K562 (cell line): ENCODE data around the gene COASY. TPM values are rescaled to one million over a fixed set of nuclear protein-coding genes. Genes with fewer than 3 reads are reported as not detected.

Experiments used
- HDAC1 ChIP-seq, 2 experiments: fragments of 450-650 bp; IDR thresholded peaks; 2 replicates each; pipeline ENCODE4 v1.6.1; 2016 to 2017; ENCODE audit warnings: inconsistent platforms in 1 of 2, mild to moderate bottlenecking in 1 of 2, moderate library complexity in 1 of 2
- KAT2B ChIP-seq: IDR thresholded peaks from one replicate; pipeline ENCODE4 v1.6.1; 2012; ENCODE audit warnings: low read depth, mild to moderate bottlenecking, control low read depth, inconsistent platforms, low read length, moderate library complexity
- PHF20 ChIP-seq: fragments of 450-650 bp; IDR thresholded peaks from 2 replicates; pipeline ENCODE4 v1.6.1; 2018; ENCODE audit not compliant: partially characterized antibody
- RFX5 ChIP-seq: IDR thresholded peaks from 2 replicates; pipeline ENCODE4 v1.6.1; 2011; ENCODE audit warnings: low read depth, mild to moderate bottlenecking, improper control_type of control experiment, low read length
- SMARCE1 ChIP-seq: fragments of 450-650 bp; IDR thresholded peaks from 2 replicates; pipeline ENCODE4 v1.7.1; 2016; ENCODE audit warnings: mild to moderate bottlenecking
- STAG1 ChIP-seq: sonication (generic); formaldehyde crosslinking; IDR thresholded peaks from 2 replicates; pipeline ENCODE4 v1.5.0; 2020; ENCODE audit warnings: missing genetic modification reagents, borderline replicate concordance
- STAT5B ChIP-seq: fragments of 250-450 bp; sonication (Bioruptor Pico); IDR thresholded peaks from 2 replicates; pipeline ENCODE4 v1.8.0; 2021; ENCODE audit warnings: mild to moderate bottlenecking, inconsistent platforms
- TAF9B ChIP-seq: fragments of 450-650 bp; IDR thresholded peaks from 2 replicates; pipeline ENCODE4 v1.6.1; 2018; ENCODE audit warnings: mild to moderate bottlenecking; ENCODE audit not compliant: partially characterized antibody
- TAL1 ChIP-seq: fragments of 450-650 bp; IDR thresholded peaks from 2 replicates; pipeline ENCODE4 v1.6.1; 2016; ENCODE audit warnings: mild to moderate bottlenecking
- TEAD4 ChIP-seq, 2 experiments: sonication (generic) in 1 of 2; formaldehyde crosslinking in 1 of 2; IDR thresholded peaks; 2 replicates each; pipeline versions ENCODE4 v1.6.1 to v1.8.0; 2012 to 2022; ENCODE audit warnings: borderline replicate concordance in 1 of 2, inconsistent platforms in 1 of 2, low read length in 1 of 2, mild to moderate bottlenecking in 1 of 2, missing genetic modification reagents in 1 of 2
- U2AF1 ChIP-seq: fragments of 200-400 bp; formaldehyde crosslinking; optimal IDR thresholded peaks from 2 replicates; pipeline ENCODE3; 2017; ENCODE audit warnings: mild to moderate bottlenecking, low read depth, low read length, moderate library complexity
- ZNF224 ChIP-seq: sonication (generic); formaldehyde crosslinking; IDR thresholded peaks from 2 replicates; pipeline ENCODE4 v1.8.0; 2022; ENCODE audit warnings: mild to moderate bottlenecking, missing genetic modification reagents
- polyA plus RNA-seq, 8 experiments: library from polyadenylated mRNA; depleted of rRNA in 4 of 8; stranded (reverse) in 5 of 8; unstranded in 3 of 8; fragments of >200 nt; fragmentation: Nextera tagmentation in 2 of 8; fragmentation: Illumina TruSeq in 1 of 8; extraction: Ambion mirVana in 2 of 8; extraction: Trizol in 1 of 8; gene quantifications; 2 replicates each; pipeline versions ENCODE4 v1.2.1 to v1.2.3, GENCODE V29; 2011 to 2014; ENCODE audit warnings: inconsistent platforms in 1 of 8, missing spikeins in 1 of 8
- total RNA-seq, 7 experiments: library from RNA; depleted of rRNA in 6 of 7; stranded (reverse); fragments of >200 nt in 6 of 7; fragmentation: Illumina TruSeq in 2 of 7; extraction: Trizol in 2 of 7; gene quantifications; 2 replicates each; pipeline versions ENCODE4 v1.2.1 to v1.2.3, GENCODE V29; 2011 to 2021; ENCODE audit warnings: low replicate concordance in 1 of 7
- TF ChIP-seq, protein P1 (sequence below): fragments of 450-650 bp; IDR thresholded peaks from 2 replicates; pipeline ENCODE4 v1.6.1; 2016; ENCODE audit warnings: mild to moderate bottlenecking, moderate library complexity
- TF ChIP-seq, protein P2 (sequence below), 2 experiments: IDR thresholded peaks; 2 replicates each; pipeline ENCODE4 v1.6.1; 2012; ENCODE audit warnings: improper control_type of control experiment in 2 of 2, low read depth in 2 of 2, low read length in 2 of 2, borderline replicate concordance in 1 of 2
- TF ChIP-seq, protein P3 (sequence below): sonication (generic); formaldehyde crosslinking; IDR thresholded peaks from 2 replicates; pipeline ENCODE4 v1.9.0; 2022; ENCODE audit warnings: mild to moderate bottlenecking, missing genetic modification reagents

Gene COASY
- total and polyA plus RNA-seq, 9 of the 15 experiments (the other 6 are each of a cell fraction or from before 2014, with no cell fraction given), result 25.4 to 175 (median 62.3) TPM

DNA sequence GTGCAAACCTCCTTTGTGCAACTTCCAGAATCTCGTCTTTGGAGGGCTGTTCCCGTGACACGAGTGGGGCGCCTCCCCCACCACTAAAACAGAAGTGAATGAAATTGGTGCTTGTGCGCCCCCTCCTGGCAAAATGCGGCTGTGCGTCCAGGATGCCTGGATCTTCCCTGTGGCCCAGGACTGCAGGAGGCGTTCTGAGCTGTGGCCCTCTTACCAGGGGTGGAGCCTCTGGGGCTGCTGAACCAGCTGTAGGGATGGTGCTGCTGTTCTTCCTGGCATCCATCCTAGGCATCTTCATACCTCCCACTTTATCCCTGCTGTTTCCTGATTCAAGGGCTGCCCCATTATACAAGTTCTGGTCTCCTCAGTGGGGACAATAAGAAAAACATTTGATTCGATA, 44.4 kb upstream of the COASY start (continued):
- TF ChIP-seq, protein P1, sequence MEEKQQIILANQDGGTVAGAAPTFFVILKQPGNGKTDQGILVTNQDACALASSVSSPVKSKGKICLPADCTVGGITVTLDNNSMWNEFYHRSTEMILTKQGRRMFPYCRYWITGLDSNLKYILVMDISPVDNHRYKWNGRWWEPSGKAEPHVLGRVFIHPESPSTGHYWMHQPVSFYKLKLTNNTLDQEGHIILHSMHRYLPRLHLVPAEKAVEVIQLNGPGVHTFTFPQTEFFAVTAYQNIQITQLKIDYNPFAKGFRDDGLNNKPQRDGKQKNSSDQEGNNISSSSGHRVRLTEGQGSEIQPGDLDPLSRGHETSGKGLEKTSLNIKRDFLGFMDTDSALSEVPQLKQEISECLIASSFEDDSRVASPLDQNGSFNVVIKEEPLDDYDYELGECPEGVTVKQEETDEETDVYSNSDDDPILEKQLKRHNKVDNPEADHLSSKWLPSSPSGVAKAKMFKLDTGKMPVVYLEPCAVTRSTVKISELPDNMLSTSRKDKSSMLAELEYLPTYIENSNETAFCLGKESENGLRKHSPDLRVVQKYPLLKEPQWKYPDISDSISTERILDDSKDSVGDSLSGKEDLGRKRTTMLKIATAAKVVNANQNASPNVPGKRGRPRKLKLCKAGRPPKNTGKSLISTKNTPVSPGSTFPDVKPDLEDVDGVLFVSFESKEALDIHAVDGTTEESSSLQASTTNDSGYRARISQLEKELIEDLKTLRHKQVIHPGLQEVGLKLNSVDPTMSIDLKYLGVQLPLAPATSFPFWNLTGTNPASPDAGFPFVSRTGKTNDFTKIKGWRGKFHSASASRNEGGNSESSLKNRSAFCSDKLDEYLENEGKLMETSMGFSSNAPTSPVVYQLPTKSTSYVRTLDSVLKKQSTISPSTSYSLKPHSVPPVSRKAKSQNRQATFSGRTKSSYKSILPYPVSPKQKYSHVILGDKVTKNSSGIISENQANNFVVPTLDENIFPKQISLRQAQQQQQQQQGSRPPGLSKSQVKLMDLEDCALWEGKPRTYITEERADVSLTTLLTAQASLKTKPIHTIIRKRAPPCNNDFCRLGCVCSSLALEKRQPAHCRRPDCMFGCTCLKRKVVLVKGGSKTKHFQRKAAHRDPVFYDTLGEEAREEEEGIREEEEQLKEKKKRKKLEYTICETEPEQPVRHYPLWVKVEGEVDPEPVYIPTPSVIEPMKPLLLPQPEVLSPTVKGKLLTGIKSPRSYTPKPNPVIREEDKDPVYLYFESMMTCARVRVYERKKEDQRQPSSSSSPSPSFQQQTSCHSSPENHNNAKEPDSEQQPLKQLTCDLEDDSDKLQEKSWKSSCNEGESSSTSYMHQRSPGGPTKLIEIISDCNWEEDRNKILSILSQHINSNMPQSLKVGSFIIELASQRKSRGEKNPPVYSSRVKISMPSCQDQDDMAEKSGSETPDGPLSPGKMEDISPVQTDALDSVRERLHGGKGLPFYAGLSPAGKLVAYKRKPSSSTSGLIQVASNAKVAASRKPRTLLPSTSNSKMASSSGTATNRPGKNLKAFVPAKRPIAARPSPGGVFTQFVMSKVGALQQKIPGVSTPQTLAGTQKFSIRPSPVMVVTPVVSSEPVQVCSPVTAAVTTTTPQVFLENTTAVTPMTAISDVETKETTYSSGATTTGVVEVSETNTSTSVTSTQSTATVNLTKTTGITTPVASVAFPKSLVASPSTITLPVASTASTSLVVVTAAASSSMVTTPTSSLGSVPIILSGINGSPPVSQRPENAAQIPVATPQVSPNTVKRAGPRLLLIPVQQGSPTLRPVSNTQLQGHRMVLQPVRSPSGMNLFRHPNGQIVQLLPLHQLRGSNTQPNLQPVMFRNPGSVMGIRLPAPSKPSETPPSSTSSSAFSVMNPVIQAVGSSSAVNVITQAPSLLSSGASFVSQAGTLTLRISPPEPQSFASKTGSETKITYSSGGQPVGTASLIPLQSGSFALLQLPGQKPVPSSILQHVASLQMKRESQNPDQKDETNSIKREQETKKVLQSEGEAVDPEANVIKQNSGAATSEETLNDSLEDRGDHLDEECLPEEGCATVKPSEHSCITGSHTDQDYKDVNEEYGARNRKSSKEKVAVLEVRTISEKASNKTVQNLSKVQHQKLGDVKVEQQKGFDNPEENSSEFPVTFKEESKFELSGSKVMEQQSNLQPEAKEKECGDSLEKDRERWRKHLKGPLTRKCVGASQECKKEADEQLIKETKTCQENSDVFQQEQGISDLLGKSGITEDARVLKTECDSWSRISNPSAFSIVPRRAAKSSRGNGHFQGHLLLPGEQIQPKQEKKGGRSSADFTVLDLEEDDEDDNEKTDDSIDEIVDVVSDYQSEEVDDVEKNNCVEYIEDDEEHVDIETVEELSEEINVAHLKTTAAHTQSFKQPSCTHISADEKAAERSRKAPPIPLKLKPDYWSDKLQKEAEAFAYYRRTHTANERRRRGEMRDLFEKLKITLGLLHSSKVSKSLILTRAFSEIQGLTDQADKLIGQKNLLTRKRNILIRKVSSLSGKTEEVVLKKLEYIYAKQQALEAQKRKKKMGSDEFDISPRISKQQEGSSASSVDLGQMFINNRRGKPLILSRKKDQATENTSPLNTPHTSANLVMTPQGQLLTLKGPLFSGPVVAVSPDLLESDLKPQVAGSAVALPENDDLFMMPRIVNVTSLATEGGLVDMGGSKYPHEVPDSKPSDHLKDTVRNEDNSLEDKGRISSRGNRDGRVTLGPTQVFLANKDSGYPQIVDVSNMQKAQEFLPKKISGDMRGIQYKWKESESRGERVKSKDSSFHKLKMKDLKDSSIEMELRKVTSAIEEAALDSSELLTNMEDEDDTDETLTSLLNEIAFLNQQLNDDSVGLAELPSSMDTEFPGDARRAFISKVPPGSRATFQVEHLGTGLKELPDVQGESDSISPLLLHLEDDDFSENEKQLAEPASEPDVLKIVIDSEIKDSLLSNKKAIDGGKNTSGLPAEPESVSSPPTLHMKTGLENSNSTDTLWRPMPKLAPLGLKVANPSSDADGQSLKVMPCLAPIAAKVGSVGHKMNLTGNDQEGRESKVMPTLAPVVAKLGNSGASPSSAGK, result no peak
- TF ChIP-seq, protein P2, sequence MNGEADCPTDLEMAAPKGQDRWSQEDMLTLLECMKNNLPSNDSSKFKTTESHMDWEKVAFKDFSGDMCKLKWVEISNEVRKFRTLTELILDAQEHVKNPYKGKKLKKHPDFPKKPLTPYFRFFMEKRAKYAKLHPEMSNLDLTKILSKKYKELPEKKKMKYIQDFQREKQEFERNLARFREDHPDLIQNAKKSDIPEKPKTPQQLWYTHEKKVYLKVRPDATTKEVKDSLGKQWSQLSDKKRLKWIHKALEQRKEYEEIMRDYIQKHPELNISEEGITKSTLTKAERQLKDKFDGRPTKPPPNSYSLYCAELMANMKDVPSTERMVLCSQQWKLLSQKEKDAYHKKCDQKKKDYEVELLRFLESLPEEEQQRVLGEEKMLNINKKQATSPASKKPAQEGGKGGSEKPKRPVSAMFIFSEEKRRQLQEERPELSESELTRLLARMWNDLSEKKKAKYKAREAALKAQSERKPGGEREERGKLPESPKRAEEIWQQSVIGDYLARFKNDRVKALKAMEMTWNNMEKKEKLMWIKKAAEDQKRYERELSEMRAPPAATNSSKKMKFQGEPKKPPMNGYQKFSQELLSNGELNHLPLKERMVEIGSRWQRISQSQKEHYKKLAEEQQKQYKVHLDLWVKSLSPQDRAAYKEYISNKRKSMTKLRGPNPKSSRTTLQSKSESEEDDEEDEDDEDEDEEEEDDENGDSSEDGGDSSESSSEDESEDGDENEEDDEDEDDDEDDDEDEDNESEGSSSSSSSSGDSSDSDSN (IDR thresholded peaks at IDR 0.05; ENCODE audit: borderline replicate concordance in 1 of 2, low read depth in 2 of 2, low read length in 2 of 2), result no peak
- no peak for TF ChIP-seq HDAC1 (IDR thresholded peaks at IDR 0.05)
- TF ChIP-seq TEAD4 (IDR thresholded peaks at IDR 0.05; ENCODE audit: low read length), result peak; percentile 56; the same call in 1 of the 2 replicates
- no peak for TF ChIP-seq TEAD4 (CRISPR knock-in tag; IDR thresholded peaks at IDR 0.05; ENCODE audit: borderline replicate concordance)
- no peak for TF ChIP-seq TAF9B
- no peak for TF ChIP-seq STAT5B (CRISPR knock-in tag)
- no peak for TF ChIP-seq KAT2B
- TF ChIP-seq RFX5, result no peak
- peak; percentile 51; the same call in 1 of the 2 replicates for TF ChIP-seq STAG1 (CRISPR knock-in tag)
- TF ChIP-seq ZNF224, result no peak
- TF ChIP-seq SMARCE1, result 0 out of 2 replicates have a peak, but pooled peaks have one; percentile 10
- TF ChIP-seq U2AF1, result no peak
- TF ChIP-seq, protein P3, sequence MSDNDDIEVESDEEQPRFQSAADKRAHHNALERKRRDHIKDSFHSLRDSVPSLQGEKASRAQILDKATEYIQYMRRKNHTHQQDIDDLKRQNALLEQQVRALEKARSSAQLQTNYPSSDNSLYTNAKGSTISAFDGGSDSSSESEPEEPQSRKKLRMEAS (CRISPR knock-in tag), result no peak
- TF ChIP-seq TAL1, result no peak
- TF ChIP-seq PHF20, result no peak
